ENCODE results near the gene SEMA6C. TPM values are rescaled to one million over a fixed set of nuclear protein-coding genes. Genes with fewer than 3 reads are reported as not detected.

SEMA6C gene
- total and polyA plus RNA-seq, 2 of the 13 experiments (the other 11 are each of a cell fraction or from before 2014, with no cell fraction given): 1.4 to 2.9 TPM

- ChIA-PET POLR2A (no interaction called here), CTCF (ENCODE audit: low intra/inter-chr PET ratio, low total read pairs) (no interaction called here)
- Histone ChIP-seq H3K4me2 (ENCODE audit: low read depth, low read length) (no peak within 1 kb of the TSS), H3K79me2 (ENCODE audit: insufficient read depth, low read length) (no peaks in the 10 kb centered on the region), H2AFZ (ENCODE audit: low read length) (no peak within 1 kb of the TSS), H3K9me3 (ENCODE audit: low read length) (no peaks in the 10 kb centered on the region), H3K27me3 (ENCODE audit: control insufficient read depth in 1 of 2, insufficient read depth in 2 of 2, low read length in 2 of 2) (no peaks in the 10 kb centered on the region), H3K27ac (ENCODE audit: extremely low read length, insufficient read depth, low read length) (no peak within 1 kb of the TSS), H3K9ac (ENCODE audit: insufficient read depth, low read depth, low read length) (no peak within 1 kb of the TSS), H3K36me3 (replicated peaks in 1 of 2; ENCODE audit: control insufficient read depth in 1 of 2, insufficient read depth in 2 of 2, low read length in 2 of 2) (peaks cover 9 to 41% of the 10 kb centered on the region in 2 experiments), H3K4me3 (replicated peaks in 1 of 3; ENCODE audit: insufficient read depth in 1 of 3, low read depth in 2 of 3, low read length in 3 of 3) (no peak within 1 kb of the TSS), H3K4me1 (ENCODE audit: insufficient read depth, low read length) (no peaks in the 10 kb centered on the region), H4K20me1 (ENCODE audit: insufficient read depth, low read length) (no peaks in the 10 kb centered on the region)
- DNase-seq (ENCODE audit: low spot score): no peak
- WGBS (ENCODE audit: low lambda C conversion rate): 68% methylated on average over 4 of the region's 4 CpGs
- intact Hi-C loops (cut with micrococcal nuclease; ENCODE audit: unreplicated experiment) (no loop called here), in situ Hi-C loops (cut with HindIII; ENCODE audit: extremely low pct_ligation_motif_present, low pct_unique_long_range_greater_than_20kb) (no loop called here)
- ATAC-seq: peak; percentile 90
- TF ChIP-seq ZNF230 (CRISPR knock-in tag; IDR thresholded peaks at IDR 0.05) (no peak), TEAD3 (CRISPR knock-in tag; optimal IDR thresholded peaks at IDR 0.05; ENCODE audit: borderline replicate concordance) (no peak), KLF11 (CRISPR knock-in tag; IDR thresholded peaks at IDR 0.05) (no peak), SMC3 (IDR thresholded peaks at IDR 0.05; ENCODE audit: low read length) (0 out of 2 replicates have a peak, but pooled peaks have one; percentile 10), SNAPC5 (CRISPR knock-in tag; IDR thresholded peaks at IDR 0.05; ENCODE audit: borderline replicate concordance) (no peak), CREB1 (IDR thresholded peaks at IDR 0.05) (no peak), CREB1 (CRISPR knock-in tag; IDR thresholded peaks at IDR 0.05) (no peak), CTCF (CRISPR knock-in tag; IDR thresholded peaks at IDR 0.05) (peak; percentile 51), SMARCE1 (IDR thresholded peaks at IDR 0.05; ENCODE audit: borderline replicate concordance) (no peak), MXD4 (CRISPR knock-in tag; IDR thresholded peaks at IDR 0.05) (no peak), MAFK (conservative IDR thresholded peaks at IDR 0.05 in 1 of 2, IDR thresholded peaks at IDR 0.05 in 1 of 2; ENCODE audit: low read length in 2 of 2) (no peak), MAZ (IDR thresholded peaks at IDR 0.05; ENCODE audit: borderline replicate concordance, low read depth, low read length) (no peak), MAZ (CRISPR knock-in tag; IDR thresholded peaks at IDR 0.05; ENCODE audit: low read depth) (no peak), ATF1 (CRISPR knock-in tag; IDR thresholded peaks at IDR 0.05) (no peak), CBX2 (IDR thresholded peaks at IDR 0.05; ENCODE audit: low read depth, low read length) (no peak), CBX2 (CRISPR knock-in tag; IDR thresholded peaks at IDR 0.05; ENCODE audit: low read depth) (no peak), PATZ1 (CRISPR knock-in tag; IDR thresholded peaks at IDR 0.05) (peak; percentile 77), ZNF605 (CRISPR knock-in tag; IDR thresholded peaks at IDR 0.05) (no peak), RBFOX2 (IDR thresholded peaks at IDR 0.05; ENCODE audit: low read depth, low read length) (no peak), RXRA (CRISPR knock-in tag; IDR thresholded peaks at IDR 0.05) (no peak)
- peak; percentile 63 for FAIRE-seq
- no TSS peak for BruUV-seq (replicated peaks)
Measured at GRCh38 chr1:151175863-151176262, 29.4 kb upstream of the SEMA6C start, which contains the start of gene TMOD4. TMOD4 (minus strand) TSS chr1:151175981; CDS start chr1:151174875, 1,106 bp downstream.
